GM19452 (cell line): ENCODE data around the gene SDK1.

ENCODE experiments used
- ATAC-seq: cut with Tn5 transposase; IDR thresholded peaks from one replicate; pipeline ENCODE4 v1.9.1; 2021; ENCODE audit not compliant: unreplicated experiment

The SDK1 gene

DNA sequence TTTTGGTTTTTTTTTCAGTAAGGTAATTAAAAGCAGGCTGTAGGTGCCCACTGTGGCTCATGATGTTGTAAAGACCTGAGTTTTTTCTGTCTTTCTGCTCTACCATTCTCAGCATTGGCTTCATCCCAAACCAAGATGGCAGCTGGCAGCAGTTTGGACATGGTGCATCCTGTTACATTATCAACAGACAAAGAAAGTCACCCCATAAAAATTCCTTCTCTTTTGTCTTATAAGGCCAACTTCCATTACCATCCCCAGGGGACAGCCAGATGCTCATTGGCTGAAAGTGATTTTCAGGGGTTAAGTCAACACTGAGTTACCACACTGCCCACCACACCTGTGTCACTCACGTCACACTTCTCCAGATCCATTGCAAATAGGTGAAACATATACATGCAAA, 558.4 kb downstream of the SDK1 start:
- no peak for ATAC-seq

DNA sequence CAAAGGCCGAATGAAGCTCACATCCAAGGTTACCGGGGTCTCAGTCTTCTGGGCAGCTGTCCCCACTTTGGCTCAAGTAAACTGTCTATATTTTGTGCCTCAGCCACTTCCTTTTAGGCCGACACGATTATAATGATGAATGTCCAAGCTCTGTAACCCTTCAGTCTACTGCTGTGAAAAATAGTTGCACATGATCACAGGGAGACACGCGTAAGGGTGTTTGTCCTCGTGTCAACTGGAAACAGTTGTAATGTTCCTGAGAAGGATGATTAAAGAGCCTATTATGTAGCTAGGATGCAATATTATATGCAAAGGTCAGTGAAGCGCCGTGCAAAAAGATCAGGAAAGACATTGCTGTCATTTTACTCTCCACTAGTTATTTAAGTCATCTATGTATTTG, 559.9 kb downstream of the SDK1 start:
- no peak for ATAC-seq

- no peak for ATAC-seq
Observed at GRCh38 chr7:3861386-3861785, 560.3 kb downstream of the SDK1 start.

- ATAC-seq, result no peak
Observed at GRCh38 chr7:3861941-3862340, 560.9 kb downstream of the SDK1 start.

- ATAC-seq, result no peak
Observed at GRCh38 chr7:3862774-3863173, 561.7 kb downstream of the SDK1 start.

- no peak for ATAC-seq
Observed at GRCh38 chr7:3866277-3866676, 565.2 kb downstream of the SDK1 start.

- ATAC-seq, result no peak
Observed at GRCh38 chr7:3867863-3868262, 566.8 kb downstream of the SDK1 start.

DNA sequence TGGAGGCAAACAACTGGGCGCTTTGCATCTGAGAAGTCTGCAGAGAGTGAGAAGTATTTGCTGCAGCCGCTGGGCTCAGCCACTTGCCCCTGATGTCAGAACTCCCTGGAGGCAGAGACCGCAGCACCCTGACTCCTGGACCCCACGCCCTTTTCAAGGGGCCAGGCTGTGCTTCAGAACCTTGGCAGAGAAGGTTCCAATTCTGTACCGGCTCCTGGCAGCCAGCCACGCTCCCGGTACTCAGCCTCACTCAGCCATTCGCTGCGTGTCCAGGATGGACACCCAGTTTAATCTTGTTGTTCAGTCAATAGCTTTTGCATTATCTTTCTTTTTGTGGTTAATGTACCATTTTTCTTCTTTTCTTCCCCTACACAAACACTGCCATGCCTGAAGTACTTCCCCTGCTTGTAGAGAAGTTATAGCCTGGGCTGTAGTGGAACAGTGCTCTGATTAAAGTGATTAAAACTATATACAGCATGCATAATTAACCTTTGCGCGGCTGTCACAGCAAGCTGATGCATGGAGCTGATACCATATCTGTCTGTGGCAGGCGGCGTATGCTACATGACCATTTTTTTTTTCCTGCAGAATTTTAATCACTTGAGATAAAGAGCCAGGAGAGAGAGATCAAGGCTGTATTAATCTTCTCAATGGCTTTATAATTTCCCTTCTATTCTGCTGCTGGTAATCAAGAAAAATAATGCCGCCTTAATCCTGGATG, 578.5 kb downstream of the SDK1 start:
- no peak for ATAC-seq

DNA sequence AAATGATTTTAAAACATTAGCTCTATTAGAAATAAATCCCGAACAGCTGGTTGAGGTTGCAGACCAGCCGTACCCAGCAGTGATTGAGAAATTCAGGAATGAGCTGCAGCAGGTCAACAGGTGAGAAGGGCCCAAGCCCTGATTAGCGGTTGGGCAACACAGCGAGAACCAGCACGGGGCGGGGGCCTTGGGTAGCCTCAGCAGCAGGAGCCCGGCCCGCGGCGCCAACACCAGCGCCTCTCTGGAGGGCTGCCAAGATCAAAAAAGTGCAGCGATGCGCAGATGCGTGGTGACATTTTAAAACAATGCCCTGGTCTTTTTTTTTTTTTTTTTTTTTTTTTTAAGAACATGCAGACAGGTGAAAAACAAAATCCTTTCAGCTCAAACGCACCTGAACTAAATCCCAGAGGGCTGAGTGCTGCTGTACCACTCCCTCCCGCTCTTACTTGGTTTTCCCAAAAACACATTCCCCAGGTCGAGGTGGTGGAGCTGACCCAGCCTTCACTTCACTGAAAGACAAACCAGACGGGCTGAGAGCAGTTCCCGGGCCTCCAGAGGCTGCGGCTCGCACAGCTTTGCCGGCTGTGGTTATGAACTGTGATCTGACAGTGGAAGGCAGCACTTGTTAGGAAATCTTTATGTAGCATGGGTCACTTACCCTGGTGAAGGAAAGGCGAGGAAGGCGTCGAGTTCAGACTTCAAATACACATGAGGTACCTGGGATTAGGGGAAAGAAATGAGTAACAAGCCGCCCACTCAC, 579.4 kb downstream of the SDK1 start:
- ATAC-seq, result no peak

DNA sequence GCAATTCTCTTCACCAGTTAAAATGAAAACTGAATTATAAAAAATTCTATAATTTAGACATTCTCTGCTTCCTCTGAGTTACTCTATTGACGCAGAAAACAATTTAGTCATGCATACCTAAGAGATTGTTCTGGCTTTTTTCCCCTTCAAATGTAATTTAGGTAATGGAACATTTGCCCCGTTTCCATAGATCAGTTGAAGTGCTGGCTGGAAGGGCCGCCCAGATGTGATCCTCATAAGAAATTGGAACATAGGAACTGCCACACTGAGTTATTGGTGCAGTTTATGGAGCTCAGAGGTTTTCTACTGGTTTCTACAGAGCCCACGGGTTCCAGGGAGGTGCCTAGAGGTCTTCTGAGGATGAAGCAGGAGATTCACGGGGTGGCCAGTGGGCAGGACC, 581.7 kb downstream of the SDK1 start:
- no peak for ATAC-seq

DNA sequence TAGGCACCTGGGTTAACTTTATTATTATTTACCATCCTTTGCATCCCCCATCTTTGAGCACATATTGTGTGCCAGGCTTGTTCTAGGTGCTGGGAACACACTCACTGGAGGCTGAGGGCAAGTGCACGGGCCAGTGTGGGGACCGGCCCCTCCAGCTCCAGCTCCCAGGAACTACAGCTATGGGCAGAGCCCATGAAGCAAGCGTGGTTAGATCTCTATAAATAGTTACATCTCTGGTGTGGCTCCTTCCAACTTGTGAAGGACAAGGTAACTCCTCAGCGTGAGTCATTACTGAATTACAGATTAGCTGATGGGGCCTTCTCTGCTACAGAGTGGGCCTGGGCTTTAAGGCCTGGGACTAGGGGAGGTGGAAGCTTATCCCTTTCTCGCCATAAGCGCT, 583.5 kb downstream of the SDK1 start:
- no peak for ATAC-seq

GRCh38 chr7:3887096-3887690, 586.1 kb downstream of the SDK1 start:
- ATAC-seq, result no peak

DNA sequence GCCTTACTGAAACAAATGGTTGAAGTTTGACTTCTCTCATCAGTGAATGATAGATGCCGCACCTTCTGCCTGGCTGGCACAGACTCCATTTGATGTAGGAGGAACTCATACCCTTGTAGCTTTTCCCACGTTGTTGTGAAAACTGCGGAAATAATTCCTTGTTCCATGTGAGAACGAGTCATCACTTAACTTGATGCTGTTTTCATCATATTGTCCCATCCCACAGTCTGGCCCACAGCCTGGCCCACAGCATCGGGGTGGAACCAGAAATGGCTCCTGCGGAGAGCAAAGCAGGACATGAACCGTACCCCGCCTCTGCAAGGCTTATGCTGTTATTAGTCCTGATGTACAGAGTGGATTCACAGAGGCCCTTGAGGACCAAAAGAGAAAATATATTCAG, 587.0 kb downstream of the SDK1 start:
- no peak for ATAC-seq

GRCh38 chr7:3892157-3892556, 591.1 kb downstream of the SDK1 start:
- ATAC-seq, result no peak

DNA sequence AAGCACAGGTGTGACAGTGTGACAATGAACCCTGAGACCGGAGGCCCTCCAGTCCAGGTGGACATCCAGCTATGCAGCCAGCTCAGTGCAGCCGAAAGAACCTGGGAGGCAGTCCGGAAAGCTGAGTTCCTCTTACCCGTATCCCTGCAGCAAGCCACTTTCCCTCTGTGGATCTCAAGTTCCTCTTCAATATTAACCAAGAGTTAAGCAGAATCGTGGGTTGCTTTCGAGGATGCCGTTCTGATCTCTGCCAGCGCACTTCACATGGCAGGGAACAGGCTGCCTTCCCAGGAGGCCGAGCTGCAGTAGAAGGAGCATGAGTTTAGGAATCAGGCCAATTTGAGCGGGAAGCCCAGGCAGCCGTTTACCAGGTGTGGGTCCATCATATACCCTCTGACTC, 591.6 kb downstream of the SDK1 start:
- no peak for ATAC-seq

GRCh38 chr7:3893151-3893788, 592.2 kb downstream of the SDK1 start:
- no peak for ATAC-seq

DNA sequence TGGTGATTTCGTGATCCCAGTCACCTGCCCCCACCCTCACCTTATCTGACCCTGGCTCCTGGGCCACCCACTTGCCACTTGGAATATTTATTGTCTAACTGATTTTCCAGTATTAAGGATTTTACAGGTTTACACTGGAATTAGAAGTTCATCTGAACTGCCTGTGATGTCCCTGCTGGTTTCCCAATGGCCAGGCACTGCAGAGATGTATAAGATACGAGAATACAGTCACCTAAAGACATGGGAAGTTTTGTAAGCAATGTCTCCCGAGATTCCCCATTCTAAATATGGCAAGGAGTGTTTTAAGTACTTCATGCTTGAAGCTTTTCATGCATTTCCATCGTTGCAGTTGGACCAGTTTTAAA, 592.7 kb downstream of the SDK1 start:
- ATAC-seq, result no peak

GRCh38 chr7:3895341-3896116, 594.5 kb downstream of the SDK1 start:
- ATAC-seq, result no peak

- ATAC-seq, result no peak
Observed at GRCh38 chr7:3896169-3896765, 595.2 kb downstream of the SDK1 start.

GRCh38 chr7:3897430-3898372, 596.6 kb downstream of the SDK1 start:
- ATAC-seq, result no peak
